Mucosa of stomach (tissue), 1 donor: Measurements from ENCODE around the gene PRLR.

Experiments
- H3K27me3 ChIP-seq: one replicate; pipeline ENCODE4 v1.7.0; 2013; ENCODE audit warnings: mild to moderate bottlenecking, low read length; ENCODE audit not compliant: control insufficient read depth, insufficient read depth
- H3K36me3 ChIP-seq: one replicate; pipeline ENCODE4 v1.7.0; 2013; ENCODE audit warnings: low read length; ENCODE audit not compliant: control insufficient read depth, insufficient read depth
- H3K4me1 ChIP-seq: one replicate; pipeline ENCODE4 v1.7.0; 2013; ENCODE audit warnings: mild to moderate bottlenecking, low read length; ENCODE audit not compliant: control insufficient read depth, insufficient read depth
- H3K4me3 ChIP-seq: one replicate; pipeline ENCODE4 v1.7.0; 2013; ENCODE audit warnings: low read length
- H3K9ac ChIP-seq: one replicate; pipeline ENCODE4 v1.7.0; 2013; ENCODE audit warnings: mild to moderate bottlenecking, low read length, moderate library complexity
- H3K9me3 ChIP-seq: one replicate; pipeline ENCODE4 v1.7.0; 2013; ENCODE audit warnings: mild to moderate bottlenecking, low read length, moderate library complexity; ENCODE audit not compliant: control insufficient read depth
- donor health status: Pancreatic carcinoma.

The PRLR gene

DNA sequence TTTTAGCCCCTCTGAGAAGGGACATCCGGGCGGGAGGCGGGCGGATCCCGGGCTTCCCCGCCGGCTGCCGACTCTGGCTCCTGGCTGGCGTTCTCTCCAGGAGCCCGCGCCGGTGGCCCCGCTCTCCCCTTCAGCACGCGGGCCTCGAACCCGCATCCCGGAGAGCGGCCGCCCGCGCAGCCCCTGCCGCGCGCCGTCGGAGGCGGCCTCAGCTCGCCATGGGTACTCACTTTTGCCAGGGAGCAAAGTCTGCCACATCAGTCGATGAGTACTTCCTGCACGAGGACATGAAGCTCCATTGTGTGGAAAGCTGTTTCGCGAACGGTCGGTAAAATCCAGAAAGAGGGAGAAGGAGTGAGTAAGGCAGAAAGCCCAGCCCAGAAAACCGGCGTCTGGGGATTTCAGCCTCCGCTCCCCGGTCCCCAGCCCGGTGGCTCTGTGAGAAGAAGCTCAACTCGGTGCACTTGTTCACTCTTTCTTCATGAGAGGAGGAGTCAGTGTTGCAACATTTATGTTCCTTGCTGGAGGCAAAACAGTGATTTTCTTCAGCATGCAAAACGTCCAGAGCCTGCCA is at the start of gene PRLR:
TSS of gene PRLR (minus strand) at position 450 of the 574 bp plus-strand sequence. CDS start 140,867 bp downstream, outside the sequence.
- H3K4me3 ChIP-seq: peak within 1 kb of the TSS; percentile 87
- H3K9ac ChIP-seq: peak within 1 kb of the TSS; percentile 89
- H3K9me3 ChIP-seq: no peaks in the 10 kb centered on the region
- H3K4me1 ChIP-seq: peaks cover 16% of the 10 kb centered on the region
- no peaks in the 10 kb centered on the region for H3K27me3 ChIP-seq
- no peaks in the 10 kb centered on the region for H3K36me3 ChIP-seq

DNA sequence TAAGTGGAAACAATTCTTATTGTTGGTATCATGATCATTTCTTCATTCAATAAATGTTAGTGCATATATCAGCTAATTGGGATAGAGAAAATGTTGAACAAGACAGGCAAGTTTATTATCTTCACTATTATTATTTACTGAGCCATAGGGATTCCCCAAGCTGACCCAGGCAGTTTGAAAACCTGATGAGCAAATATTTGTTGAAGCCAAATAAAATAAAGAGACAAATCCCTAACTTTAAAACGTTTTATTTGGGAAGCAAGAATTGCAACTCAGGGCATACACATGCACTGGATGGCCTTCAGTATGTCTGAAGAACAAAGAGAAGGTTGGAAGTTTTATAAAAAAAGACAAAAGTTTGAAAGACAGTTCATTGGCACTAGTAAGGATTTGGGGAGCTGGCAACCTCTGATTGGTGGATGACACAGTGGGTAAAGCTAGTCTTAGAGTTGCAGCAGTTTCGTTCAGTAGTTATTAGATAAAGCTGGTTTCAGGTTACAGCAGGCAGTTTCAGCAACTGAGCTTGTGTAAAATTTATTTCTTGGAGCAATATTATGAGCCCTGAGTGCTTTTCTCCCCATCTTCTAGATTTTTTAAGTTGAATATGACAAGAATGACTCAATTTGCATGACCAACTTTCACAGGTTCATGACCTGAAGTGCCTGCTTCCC is 44.7 kb upstream of the PRLR start:
- no peaks in the 10 kb centered on the region for H3K36me3 ChIP-seq

DNA sequence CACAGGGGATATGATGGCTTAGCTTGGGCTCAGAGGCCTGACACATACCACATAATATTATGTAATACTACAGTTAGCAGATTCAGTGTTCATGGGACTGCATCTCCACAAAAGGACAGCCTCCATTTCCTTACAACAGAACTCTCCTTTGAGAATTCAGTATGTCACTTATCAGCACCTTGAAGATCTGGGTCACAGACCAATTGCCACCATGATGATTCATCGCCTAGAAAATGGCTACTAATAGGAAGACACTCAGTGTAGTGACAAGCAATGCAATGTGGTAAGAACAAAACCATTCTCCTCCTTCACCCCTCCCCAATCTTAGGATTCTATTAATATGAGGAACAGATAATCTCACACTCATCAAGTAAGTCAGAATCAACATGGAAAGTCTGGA is 38.7 kb upstream of the PRLR start:
- Histone ChIP-seq H3K4me3 (no peak overlapping the region), H3K9ac (no peak overlapping the region), H3K27me3 (no peaks in the 10 kb centered on the region), H3K9me3 (peaks cover 5% of the 10 kb centered on the region), H3K4me1 (no peaks in the 10 kb centered on the region), H3K36me3 (no peaks in the 10 kb centered on the region)

More for the DNA sequence above, 44.7 kb upstream of the PRLR start:
- Histone ChIP-seq H3K27me3 (no peaks in the 10 kb centered on the region), H3K4me1 (no peaks in the 10 kb centered on the region), H3K4me3 (no peak overlapping the region), H3K9ac (no peak overlapping the region), H3K9me3 (peaks cover 5% of the 10 kb centered on the region)

DNA sequence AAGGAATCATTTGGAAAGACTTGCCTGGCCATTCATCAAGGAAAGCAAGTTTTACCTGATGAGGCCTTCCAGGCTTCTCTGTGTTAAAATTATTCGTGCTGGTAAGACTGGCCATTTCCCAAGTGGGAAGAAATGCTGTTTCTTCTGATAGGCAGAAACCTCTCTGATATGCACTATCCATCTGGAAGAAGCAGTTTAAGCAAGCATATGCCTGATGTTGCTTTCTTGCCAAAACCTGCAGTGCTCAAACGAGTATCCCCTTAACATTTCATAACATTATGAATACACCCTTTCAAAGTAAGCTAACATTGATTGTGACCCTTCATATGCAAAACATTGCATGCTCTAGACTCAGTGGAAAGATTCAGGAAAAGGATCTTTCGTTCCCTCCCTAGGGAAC is 36.0 kb upstream of the PRLR start:
- Histone ChIP-seq H3K27me3 (no peaks in the 10 kb centered on the region), H3K9ac (no peak overlapping the region), H3K9me3 (no peaks in the 10 kb centered on the region), H3K4me3 (no peak overlapping the region), H3K36me3 (no peaks in the 10 kb centered on the region), H3K4me1 (no peaks in the 10 kb centered on the region)

DNA sequence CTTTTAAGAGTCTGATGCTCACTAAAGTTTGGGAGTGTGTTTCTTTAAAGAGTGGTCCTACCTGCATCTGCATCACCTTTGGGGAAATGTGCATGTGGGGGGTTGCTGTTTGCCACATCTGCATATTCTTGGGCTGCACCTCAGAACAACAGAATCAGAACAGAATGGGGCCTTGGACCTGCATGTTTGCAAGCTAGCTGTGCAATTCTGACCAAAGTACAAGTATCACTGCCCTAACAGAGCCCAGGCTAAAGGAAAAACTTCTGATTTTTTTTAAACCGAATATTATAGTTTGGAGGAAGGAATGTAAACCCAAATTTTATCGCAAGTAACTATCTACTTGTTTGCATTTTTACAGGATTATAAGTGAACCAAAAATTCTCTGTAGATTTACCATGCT is 34.2 kb upstream of the PRLR start:
- H3K27me3 ChIP-seq: no peaks in the 10 kb centered on the region
- no peak overlapping the region for H3K9ac ChIP-seq
- no peaks in the 10 kb centered on the region for H3K9me3 ChIP-seq
- H3K36me3 ChIP-seq: no peaks in the 10 kb centered on the region
- no peaks in the 10 kb centered on the region for H3K4me1 ChIP-seq
- no peak overlapping the region for H3K4me3 ChIP-seq

DNA sequence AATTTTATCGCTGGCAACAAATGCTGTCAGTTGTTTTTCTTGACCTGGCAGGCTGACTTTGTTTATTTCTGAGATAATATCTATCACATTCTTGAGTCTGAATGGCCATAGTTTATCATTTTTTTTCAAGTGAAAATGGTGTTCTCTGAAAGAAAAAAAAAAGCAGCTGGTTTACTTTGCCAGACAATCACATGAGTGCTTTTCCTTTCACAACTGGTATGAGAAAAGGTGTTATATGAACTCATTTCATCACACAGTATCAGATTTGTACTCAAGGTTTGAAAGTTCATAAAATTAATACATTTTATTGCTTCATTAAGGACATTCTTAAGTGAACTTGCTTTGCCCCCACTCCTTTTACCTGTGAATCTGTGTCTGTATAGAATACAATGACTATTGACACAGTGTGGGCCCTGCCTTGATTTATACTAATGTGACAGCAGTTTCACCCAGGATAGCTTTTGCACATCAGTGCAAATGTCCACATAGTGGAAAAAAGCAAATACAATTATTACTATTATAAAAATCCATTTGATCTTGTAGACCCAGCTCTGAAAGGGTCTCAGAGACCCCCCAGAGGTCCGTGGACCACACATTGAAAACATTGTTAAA is 33.1 kb upstream of the PRLR start:
- Histone ChIP-seq H3K9ac (no peak overlapping the region), H3K36me3 (no peaks in the 10 kb centered on the region), H3K9me3 (no peaks in the 10 kb centered on the region), H3K4me1 (no peaks in the 10 kb centered on the region), H3K4me3 (no peak overlapping the region), H3K27me3 (no peaks in the 10 kb centered on the region)

DNA sequence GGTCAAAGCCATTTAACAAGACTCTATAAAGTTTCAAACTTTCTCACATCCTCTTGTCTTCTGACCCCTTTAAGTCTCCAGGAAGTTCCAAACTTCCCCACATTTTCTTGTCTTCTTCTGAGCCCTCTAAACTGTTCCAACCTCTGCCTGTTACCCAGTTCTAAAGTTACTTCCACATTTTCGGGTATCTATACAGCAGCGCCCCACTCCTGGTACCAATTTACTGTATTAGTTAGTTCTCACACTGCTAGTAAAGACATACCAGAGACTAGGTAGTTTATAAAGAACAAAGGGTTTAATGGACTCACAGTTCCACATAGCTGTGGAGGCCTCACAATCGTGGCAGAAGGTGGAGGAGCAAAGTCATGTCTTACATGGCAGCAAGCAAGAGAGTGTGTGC is 23.3 kb upstream of the PRLR start:
- no peaks in the 10 kb centered on the region for H3K9me3 ChIP-seq
- H3K27me3 ChIP-seq: no peaks in the 10 kb centered on the region
- no peaks in the 10 kb centered on the region for H3K36me3 ChIP-seq
- no peak overlapping the region for H3K9ac ChIP-seq
- no peak overlapping the region for H3K4me3 ChIP-seq
- peaks cover 7% of the 10 kb centered on the region for H3K4me1 ChIP-seq

DNA sequence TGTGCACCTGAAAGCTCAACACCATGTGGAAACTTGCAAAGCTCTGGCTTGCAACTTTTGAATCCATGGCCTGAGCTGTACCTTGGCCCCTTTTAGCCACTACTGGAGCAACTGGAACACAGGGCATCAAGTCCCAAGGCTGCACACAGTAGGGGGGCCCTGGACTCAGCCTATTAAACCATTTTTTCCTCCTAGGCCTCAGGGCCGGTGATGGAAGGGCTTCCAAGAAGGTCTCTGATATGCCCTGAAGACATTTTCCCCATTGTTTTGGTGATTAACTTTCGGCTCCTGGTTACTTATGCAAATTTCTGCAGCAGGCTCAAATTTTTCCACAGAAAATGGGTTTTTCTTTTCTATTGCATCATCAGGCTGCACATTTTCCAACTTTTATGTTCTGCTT is 22.7 kb upstream of the PRLR start:
- H3K4me1 ChIP-seq: peaks cover 13% of the 10 kb centered on the region
- no peak overlapping the region for H3K9ac ChIP-seq
- H3K36me3 ChIP-seq: no peaks in the 10 kb centered on the region
- no peaks in the 10 kb centered on the region for H3K27me3 ChIP-seq
- H3K9me3 ChIP-seq: no peaks in the 10 kb centered on the region
- no peak overlapping the region for H3K4me3 ChIP-seq

DNA sequence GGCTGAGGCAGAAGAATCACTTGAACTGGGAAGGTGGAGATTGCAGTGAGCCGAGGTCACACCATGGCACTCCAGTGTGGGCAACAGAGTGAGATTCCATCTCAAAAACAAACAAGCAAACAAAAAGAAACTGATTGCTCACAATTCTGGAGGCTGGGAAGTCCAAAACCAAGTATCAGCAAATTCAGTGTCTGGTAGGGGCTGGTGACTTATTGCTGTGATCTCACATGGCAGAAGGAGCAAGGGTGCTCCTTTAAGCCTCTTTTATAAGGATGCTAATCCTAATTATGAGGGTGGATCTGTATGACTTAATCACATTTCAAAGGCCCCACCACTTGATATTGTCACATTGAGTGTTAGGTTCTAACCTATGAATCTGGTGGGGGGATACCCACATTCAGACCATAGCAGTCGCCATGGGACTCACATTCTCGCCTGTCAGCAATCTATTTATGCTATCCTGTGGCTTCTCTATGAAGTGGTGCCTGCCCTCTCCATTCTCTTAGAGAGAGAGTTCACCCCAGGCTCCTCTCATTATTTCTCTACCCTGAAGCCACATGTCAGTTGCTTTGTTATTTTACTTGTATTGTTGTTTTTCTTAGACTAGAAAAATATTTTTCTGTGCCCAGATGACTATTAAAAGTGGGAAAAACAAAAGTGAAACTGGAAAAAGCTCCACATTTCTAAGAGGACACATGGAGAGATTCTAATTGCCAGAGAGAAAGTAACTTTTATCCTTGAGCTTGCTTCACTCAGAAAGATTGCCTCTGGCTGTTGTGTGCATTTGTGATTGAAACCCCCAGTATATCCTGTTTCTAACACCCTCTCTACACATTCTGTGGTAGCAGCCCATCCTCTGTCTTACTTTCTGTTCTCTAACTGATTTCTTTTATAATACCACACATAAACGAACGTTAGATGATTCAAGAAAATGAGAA is 18.8 kb upstream of the PRLR start:
- Histone ChIP-seq H3K36me3 (no peaks in the 10 kb centered on the region), H3K9me3 (no peaks in the 10 kb centered on the region), H3K4me1 (peaks cover 39% of the 10 kb centered on the region), H3K27me3 (no peaks in the 10 kb centered on the region), H3K4me3 (no peak overlapping the region), H3K9ac (no peak overlapping the region)

DNA sequence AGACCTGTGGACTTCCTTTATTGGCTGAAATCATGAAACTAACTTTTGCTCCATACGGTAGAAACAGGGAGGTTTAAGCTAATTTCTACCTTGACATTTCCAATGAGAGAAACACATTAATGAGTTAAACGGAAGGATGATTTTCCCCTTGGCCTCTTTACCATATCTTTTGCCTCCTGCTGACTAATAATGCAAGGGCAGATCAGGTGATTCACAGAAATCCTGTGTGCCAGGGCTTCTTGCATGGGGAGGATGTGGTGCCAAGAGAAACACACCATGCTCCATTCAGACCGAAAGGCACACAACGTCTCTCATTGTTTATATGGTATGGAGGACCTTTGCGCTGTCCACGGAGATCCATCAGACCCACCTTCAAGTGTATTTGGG is 17.4 kb upstream of the PRLR start:
- Histone ChIP-seq H3K27me3 (no peaks in the 10 kb centered on the region), H3K9ac (no peak overlapping the region), H3K9me3 (no peaks in the 10 kb centered on the region), H3K4me3 (peak overlapping the region; percentile 4), H3K4me1 (peaks cover 39% of the 10 kb centered on the region), H3K36me3 (no peaks in the 10 kb centered on the region)

DNA sequence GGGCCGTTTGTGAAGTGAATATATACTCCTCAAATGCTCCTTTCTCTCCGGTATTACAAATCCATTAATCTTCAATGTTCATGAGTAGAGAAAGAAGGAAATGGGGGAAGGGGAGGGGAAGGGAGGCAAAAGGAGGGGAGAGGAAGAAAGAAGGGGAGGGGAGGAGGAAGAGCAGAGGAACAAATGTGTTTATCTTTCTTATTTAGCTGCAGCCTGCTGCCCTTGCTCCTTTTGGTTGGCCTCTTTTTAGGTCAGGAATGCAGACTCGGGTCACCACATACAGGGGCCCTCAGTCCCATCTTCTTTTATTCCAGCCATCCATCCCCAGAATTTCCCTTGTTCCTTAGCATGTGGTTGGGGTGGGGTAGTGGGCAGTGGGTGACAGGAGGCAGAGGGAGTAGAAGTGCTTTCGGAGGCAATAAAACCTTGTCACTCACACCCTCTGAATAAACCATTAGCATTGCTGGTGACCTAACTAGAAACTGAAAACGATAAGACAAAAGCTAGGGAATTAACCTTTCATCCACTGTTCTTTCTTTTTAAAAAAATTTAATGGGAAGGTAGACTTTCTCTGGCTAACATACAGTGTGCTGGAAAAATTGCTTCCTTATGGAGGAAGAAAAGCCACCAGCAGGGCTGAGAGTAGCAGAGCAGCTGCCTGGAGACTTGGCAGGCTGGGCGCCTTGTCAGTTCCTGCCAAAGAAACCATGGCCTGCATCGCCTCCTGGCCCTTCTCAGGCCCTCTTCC is 16.8 kb upstream of the PRLR start:
- Histone ChIP-seq H3K36me3 (no peaks in the 10 kb centered on the region), H3K4me3 (peak overlapping the region; percentile 4), H3K9me3 (no peaks in the 10 kb centered on the region), H3K27me3 (no peaks in the 10 kb centered on the region), H3K4me1 (peaks cover 39% of the 10 kb centered on the region), H3K9ac (peak overlapping the region; percentile 13)
